Endothelial cell (in vitro differentiated cells): ENCODE measurements around the gene SPIRE1. TPM values are rescaled to one million over a fixed set of nuclear protein-coding genes. Genes with fewer than 3 reads are reported as not detected.
"Not testable (repeated sequence)": the region's sequence is repeated elsewhere in the genome, so short reads cannot be mapped to it uniquely, and the experiment has no call there.

Experiments
- DNase-seq: peaks from one replicate; pipeline ENCODE4 v3.0.0; 2021; ENCODE audit warnings: low spot score
- H3K27ac Mint-ChIP-seq: one replicate; pipeline ENCODE4 v1.8.0; 2021; ENCODE audit warnings: mixed read lengths, inconsistent platforms; ENCODE audit not compliant: unreplicated experiment
- H3K27me3 Mint-ChIP-seq: one replicate; pipeline ENCODE4 v1.8.0; 2021; ENCODE audit warnings: mild to moderate bottlenecking, moderate library complexity, mixed read lengths, inconsistent platforms; ENCODE audit not compliant: unreplicated experiment
- H3K36me3 Mint-ChIP-seq: one replicate; pipeline ENCODE4 v1.8.0; 2021; ENCODE audit warnings: mild to moderate bottlenecking, low read depth, mixed read lengths, inconsistent platforms; ENCODE audit not compliant: unreplicated experiment
- H3K4me1 Mint-ChIP-seq: one replicate; pipeline ENCODE4 v1.8.0; 2021; ENCODE audit warnings: mild to moderate bottlenecking, mixed read lengths, inconsistent platforms; ENCODE audit not compliant: unreplicated experiment
- H3K4me3 Mint-ChIP-seq: one replicate; pipeline ENCODE4 v1.8.0; 2021; ENCODE audit warnings: mild to moderate bottlenecking, mixed read lengths, inconsistent platforms; ENCODE audit not compliant: unreplicated experiment
- H3K9me3 Mint-ChIP-seq: one replicate; pipeline ENCODE4 v1.8.0; 2021; ENCODE audit warnings: mixed read lengths, inconsistent platforms; ENCODE audit not compliant: unreplicated experiment
- CTCF ChIP-seq: fragments of 200-600 bp; sonication (generic); IDR thresholded peaks from one replicate; pipeline ENCODE4 v1.5.0; 2021; ENCODE audit warnings: antibody characterized with exemption; ENCODE audit not compliant: unreplicated experiment
- total RNA-seq: library from RNA; stranded (reverse); fragmentation: NEBNext Ultra II Directional; extraction: Animal tissue kit (Norgen Biotek cat#: 25700); gene quantifications from one replicate; pipeline ENCODE4 v1.2.1, GENCODE V29; 2021; ENCODE audit not compliant: unreplicated experiment

The SPIRE1 gene
- total RNA-seq, 1 donor from 2014 or later: 31.3 TPM

GRCh38 chr18:12552879-12553242 is 105.0 kb downstream of the SPIRE1 start:
- H3K9me3 Mint-ChIP-seq: peaks cover 18% of the 10 kb centered on the region
- H3K4me1 Mint-ChIP-seq: peaks cover 2% of the 10 kb centered on the region
- H3K27me3 Mint-ChIP-seq: peaks cover 6% of the 10 kb centered on the region
- TF ChIP-seq CTCF: no peak
- no peak for DNase-seq
- H3K4me3 Mint-ChIP-seq: no peak overlapping the region
- H3K27ac Mint-ChIP-seq: no peak overlapping the region
- peaks cover 38% of the 10 kb centered on the region for H3K36me3 Mint-ChIP-seq

DNA sequence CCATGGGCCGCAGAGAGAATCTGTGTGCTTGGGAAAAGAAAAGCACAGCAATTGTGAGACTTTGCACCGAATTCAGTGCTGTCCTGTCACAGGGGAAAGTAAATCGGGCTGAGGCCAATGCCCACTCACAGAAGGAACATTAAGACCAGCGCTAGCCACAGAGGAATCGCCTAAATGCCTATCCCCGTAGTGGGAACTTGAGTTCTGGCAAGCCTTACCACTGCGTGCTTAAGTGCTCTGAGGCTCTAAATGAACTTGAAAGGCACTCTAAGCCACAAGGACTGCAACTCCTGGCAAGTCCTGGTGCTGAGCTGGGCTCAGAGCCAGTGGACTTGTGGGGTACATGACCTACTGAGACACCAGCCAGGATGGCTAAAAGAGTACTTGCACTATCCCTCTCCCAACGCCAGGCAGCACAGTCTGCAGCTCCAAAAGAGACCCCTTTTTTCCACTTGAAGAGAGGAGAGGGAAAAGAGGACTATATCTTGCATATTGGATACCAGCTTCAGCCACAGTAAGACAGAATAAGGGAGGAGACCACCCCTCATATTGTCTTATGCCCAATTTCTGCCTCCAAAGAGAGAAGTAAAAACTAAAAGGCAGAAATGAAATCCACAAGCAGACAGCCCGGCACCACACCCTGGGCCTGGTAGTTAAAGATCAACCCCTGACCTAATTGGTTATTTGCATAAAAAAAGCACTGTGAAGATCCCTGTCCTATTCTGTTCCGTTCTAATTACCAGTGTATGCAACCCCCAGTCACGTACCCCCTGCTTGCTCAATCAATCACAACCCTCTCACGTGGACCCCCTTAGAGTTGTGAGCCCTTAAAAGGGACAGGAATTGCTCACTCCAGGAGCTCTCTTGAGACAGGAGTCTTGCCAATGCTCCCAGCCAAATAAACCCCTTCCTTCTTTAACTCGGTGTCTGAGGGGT is 105.7 kb downstream of the SPIRE1 start:
- DNase-seq, H3K27me3 Mint-ChIP-seq, H3K4me1 Mint-ChIP-seq: not testable (repeated sequence)
- H3K4me3 Mint-ChIP-seq: peak overlapping the region; percentile 37
- H3K27ac Mint-ChIP-seq: peak overlapping the region; percentile 6
- peaks cover 18% of the 10 kb centered on the region for H3K9me3 Mint-ChIP-seq
- H3K36me3 Mint-ChIP-seq: peaks cover 34% of the 10 kb centered on the region

DNA sequence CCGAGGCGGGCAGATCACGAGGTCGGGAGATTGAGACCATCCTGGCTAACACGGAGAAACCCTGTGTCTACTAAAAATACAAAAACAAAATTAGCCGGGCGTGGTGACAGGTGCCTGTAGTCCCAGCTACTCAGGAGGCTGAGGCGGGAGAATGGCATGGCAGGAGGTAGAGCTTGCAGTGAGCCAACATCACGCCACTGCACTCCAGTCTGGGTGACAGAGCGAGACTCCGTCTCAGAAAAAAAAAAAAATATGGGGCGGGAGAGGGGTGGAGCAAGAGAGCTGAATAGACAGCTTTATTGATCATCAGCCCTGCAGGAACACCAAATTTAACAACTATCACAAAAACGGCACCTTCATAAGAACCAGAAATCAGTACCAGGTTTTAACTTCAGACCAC is 106.4 kb downstream of the SPIRE1 start:
- peak overlapping the region; percentile 6 for H3K27ac Mint-ChIP-seq
- peaks cover 32% of the 10 kb centered on the region for H3K36me3 Mint-ChIP-seq
- H3K4me1 Mint-ChIP-seq, H3K27me3 Mint-ChIP-seq, DNase-seq, H3K4me3 Mint-ChIP-seq: not testable (repeated sequence)
- H3K9me3 Mint-ChIP-seq: peaks cover 18% of the 10 kb centered on the region

DNA sequence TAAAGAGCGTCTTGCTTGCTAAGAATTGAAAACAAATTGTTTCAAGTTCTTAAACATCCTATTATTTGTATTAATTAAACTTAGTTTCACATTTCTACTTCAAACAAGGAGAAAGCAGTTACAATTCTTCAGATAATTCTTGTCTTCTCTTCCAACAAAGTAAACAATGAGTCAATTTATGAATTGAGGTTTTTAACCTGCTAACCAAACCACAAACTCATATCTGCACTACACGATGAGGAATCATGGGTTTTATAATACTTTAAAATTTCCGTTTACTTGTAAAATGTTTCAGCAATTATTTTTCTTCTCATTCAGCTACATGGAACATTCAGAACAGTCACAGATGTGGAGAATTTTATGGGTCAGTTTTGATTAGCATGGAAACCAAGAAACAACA is 114.2 kb downstream of the SPIRE1 start:
- Mint-ChIP-seq H3K36me3 (peaks cover 4% of the 10 kb centered on the region), H3K27ac (no peak overlapping the region), H3K9me3 (no peaks in the 10 kb centered on the region), H3K4me3 (no peak overlapping the region), H3K27me3 (peaks cover 1% of the 10 kb centered on the region), H3K4me1 (peaks cover 2% of the 10 kb centered on the region)
- DNase-seq: no peak
- TF ChIP-seq CTCF: no peak

GRCh38 chr18:12540751-12541150 is 117.2 kb downstream of the SPIRE1 start:
- H3K36me3 Mint-ChIP-seq: peaks cover 4% of the 10 kb centered on the region
- no peak overlapping the region for H3K4me3 Mint-ChIP-seq
- no peak for TF ChIP-seq CTCF
- DNase-seq: no peak
- peaks cover 1% of the 10 kb centered on the region for H3K27me3 Mint-ChIP-seq
- peaks cover 2% of the 10 kb centered on the region for H3K4me1 Mint-ChIP-seq
- no peak overlapping the region for H3K27ac Mint-ChIP-seq
- no peaks in the 10 kb centered on the region for H3K9me3 Mint-ChIP-seq

- H3K36me3 Mint-ChIP-seq, H3K27me3 Mint-ChIP-seq, H3K4me1 Mint-ChIP-seq, H3K27ac Mint-ChIP-seq, H3K9me3 Mint-ChIP-seq, H3K4me3 Mint-ChIP-seq, DNase-seq: not testable (repeated sequence)
Measured at GRCh38 chr18:12539158-12539557, 118.7 kb downstream of the SPIRE1 start.
